Neural crest cell (in vitro differentiated cells): ENCODE results near the gene TGFBR3. TPM values are rescaled to one million over a fixed set of nuclear protein-coding genes. Genes with fewer than 3 reads are reported as not detected.

Experiments used
- DNase-seq: peaks from one replicate; pipeline ENCODE4 v3.0.0; 2021; ENCODE audit warnings: low read depth, mixed read lengths, low spot score
- H3K27ac Mint-ChIP-seq: one replicate; pipeline ENCODE4 v1.8.0; 2021; ENCODE audit warnings: mild to moderate bottlenecking, mixed read lengths; ENCODE audit not compliant: unreplicated experiment
- H3K27me3 Mint-ChIP-seq: 2 replicates; pipeline ENCODE4 v1.8.0; 2021; ENCODE audit warnings: low read depth, mild to moderate bottlenecking, mixed read lengths
- H3K36me3 Mint-ChIP-seq: 2 replicates; pipeline ENCODE4 v1.8.0; 2021; ENCODE audit warnings: low read depth, mild to moderate bottlenecking, mixed read lengths
- H3K4me1 Mint-ChIP-seq: 2 replicates; pipeline ENCODE4 v1.8.0; 2021; ENCODE audit warnings: mixed read lengths
- H3K4me3 Mint-ChIP-seq: one replicate; pipeline ENCODE4 v1.8.0; 2021; ENCODE audit warnings: mild to moderate bottlenecking, mixed read lengths
- H3K9me3 Mint-ChIP-seq: 2 replicates; pipeline ENCODE4 v1.8.0; 2021; ENCODE audit warnings: mixed read lengths
- total RNA-seq: library from RNA; stranded (reverse); gene quantifications from 2 replicates; pipeline ENCODE4 v1.2.1, GENCODE V29; 2021
- TF ChIP-seq, protein P1 (sequence below): fragments of 200-600 bp; sonication (generic); conservative IDR thresholded peaks from 2 replicates; pipeline ENCODE4 v1.5.0; 2021; ENCODE audit warnings: antibody characterized with exemption, mild to moderate bottlenecking

Gene TGFBR3
- total RNA-seq, 1 donor from 2014 or later: 15.1 TPM

DNA sequence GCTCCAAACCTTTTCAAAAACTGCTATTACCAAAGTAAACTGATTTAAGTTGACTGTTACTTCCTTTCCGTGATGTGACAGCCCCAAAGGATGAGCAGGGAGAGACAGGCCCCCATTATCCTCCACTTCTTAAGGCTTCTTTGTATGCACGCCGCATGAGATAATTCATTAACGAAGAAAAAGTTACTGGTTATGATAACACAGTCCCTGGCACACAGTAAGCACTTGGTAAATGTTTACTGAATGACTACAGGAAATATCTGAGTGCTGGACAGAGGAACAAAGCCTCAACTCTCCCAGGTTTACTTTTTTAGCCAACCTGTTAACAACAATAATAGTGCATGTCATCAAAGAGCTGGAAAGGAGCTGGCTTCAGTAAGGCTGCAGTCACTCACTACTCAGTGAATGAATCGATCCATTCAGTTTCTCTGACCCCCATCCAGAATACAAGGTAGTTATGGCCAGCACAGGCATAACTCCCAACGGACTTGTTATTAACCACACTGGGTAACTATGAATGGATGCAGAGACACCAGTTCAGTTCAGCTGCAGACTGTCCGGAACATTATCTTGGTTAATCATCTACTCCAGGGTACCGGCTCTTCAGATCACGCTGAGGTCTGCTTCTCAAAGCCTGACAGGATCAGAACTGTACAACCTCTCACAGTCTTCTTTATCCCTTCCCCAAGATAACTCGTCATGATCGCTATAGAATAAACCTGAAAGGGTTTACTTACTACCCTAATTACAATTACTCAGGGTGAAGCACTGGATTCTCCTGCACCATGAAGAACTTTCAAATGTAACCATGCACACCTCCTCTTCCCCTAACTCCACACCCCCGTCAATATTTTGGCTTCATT is 58.3 kb downstream of the TGFBR3 start:
- TF ChIP-seq, protein P1, sequence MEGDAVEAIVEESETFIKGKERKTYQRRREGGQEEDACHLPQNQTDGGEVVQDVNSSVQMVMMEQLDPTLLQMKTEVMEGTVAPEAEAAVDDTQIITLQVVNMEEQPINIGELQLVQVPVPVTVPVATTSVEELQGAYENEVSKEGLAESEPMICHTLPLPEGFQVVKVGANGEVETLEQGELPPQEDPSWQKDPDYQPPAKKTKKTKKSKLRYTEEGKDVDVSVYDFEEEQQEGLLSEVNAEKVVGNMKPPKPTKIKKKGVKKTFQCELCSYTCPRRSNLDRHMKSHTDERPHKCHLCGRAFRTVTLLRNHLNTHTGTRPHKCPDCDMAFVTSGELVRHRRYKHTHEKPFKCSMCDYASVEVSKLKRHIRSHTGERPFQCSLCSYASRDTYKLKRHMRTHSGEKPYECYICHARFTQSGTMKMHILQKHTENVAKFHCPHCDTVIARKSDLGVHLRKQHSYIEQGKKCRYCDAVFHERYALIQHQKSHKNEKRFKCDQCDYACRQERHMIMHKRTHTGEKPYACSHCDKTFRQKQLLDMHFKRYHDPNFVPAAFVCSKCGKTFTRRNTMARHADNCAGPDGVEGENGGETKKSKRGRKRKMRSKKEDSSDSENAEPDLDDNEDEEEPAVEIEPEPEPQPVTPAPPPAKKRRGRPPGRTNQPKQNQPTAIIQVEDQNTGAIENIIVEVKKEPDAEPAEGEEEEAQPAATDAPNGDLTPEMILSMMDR: no peak
- Mint-ChIP-seq H3K4me1 (peaks cover 44% of the 10 kb centered on the region), H3K4me3 (peak overlapping the region; percentile 8), H3K36me3 (no peaks in the 10 kb centered on the region), H3K9me3 (no peaks in the 10 kb centered on the region), H3K27me3 (no peaks in the 10 kb centered on the region), H3K27ac (peak overlapping the region; percentile 63)
- DNase-seq: no peak

DNA sequence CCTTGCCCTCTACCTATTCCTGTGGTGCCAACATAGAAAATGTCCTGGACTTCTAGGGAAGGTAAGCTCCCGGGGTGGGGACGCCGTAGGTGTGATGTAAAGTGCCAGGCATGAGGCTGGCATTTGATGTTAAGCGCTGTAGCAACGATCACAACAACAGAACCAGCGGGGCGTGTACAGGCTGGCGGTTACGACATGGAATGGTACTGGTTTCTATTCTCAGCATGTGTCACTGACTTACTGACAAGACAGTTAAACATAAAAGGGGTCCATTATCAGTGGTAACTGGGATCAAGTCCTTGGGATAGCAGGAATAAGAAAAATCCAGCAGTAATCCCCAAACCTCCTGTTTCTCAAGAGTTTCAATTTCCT is 58.9 kb downstream of the TGFBR3 start:
- Mint-ChIP-seq H3K4me3 (peak overlapping the region; percentile 8), H3K9me3 (no peaks in the 10 kb centered on the region), H3K27me3 (no peaks in the 10 kb centered on the region), H3K36me3 (no peaks in the 10 kb centered on the region), H3K4me1 (peaks cover 44% of the 10 kb centered on the region), H3K27ac (peak overlapping the region; percentile 63)
- no peak for DNase-seq
- TF ChIP-seq, protein P1: no peak

- peaks cover 48% of the 10 kb centered on the region for H3K4me1 Mint-ChIP-seq
- H3K27me3 Mint-ChIP-seq: no peaks in the 10 kb centered on the region
- no peaks in the 10 kb centered on the region for H3K36me3 Mint-ChIP-seq
- TF ChIP-seq, protein P1: no peak
- no peak for DNase-seq
- H3K9me3 Mint-ChIP-seq: no peaks in the 10 kb centered on the region
- no peak overlapping the region for H3K4me3 Mint-ChIP-seq
- no peak overlapping the region for H3K27ac Mint-ChIP-seq
These were observed 59.3 kb downstream of the TGFBR3 start for GRCh38 chr1:91826649-91827048.

GRCh38 chr1:91826248-91826647 is 59.7 kb downstream of the TGFBR3 start:
- H3K27ac Mint-ChIP-seq: peak overlapping the region; percentile 90
- H3K4me1 Mint-ChIP-seq: peaks cover 48% of the 10 kb centered on the region
- no peak for DNase-seq
- TF ChIP-seq, protein P1: no peak
- H3K9me3 Mint-ChIP-seq: no peaks in the 10 kb centered on the region
- H3K4me3 Mint-ChIP-seq: no peak overlapping the region
- H3K27me3 Mint-ChIP-seq: no peaks in the 10 kb centered on the region
- H3K36me3 Mint-ChIP-seq: no peaks in the 10 kb centered on the region

DNA sequence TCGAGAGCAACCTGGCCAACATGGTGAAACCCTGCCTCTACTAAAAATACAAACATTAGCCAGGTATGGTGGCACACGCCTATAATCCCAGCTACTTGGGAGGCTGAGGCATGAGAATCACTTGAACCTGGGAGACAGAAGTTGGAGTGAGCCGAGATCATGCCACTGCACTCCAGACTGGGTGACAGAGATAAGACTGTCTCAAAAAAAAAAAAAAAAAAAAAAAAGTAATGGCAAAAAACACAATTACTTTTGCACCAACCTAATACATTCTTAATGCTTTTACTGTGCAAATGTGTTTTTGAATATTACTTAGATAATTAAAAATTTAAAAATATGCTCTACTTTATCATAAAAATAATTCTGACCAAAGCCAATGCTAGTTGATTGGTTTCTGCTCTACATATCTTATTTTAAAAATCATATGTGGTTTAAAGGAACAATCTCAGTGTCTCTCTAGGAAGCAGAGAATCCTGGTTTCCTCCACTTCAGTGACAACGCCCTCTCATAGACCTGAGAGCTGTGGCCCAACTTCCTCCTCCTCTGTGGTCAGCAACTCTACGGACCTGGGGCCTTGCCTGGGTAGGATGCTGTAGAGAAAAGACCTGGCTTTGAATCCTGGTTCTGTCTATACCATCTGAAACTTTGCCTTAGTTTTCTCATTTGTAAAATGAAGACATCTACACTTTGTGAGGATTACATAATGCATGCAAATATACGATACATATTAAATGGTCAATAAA is 64.7 kb downstream of the TGFBR3 start:
- no peak overlapping the region for H3K4me3 Mint-ChIP-seq
- H3K27me3 Mint-ChIP-seq: no peaks in the 10 kb centered on the region
- TF ChIP-seq, protein P1: no peak
- H3K36me3 Mint-ChIP-seq: no peaks in the 10 kb centered on the region
- H3K9me3 Mint-ChIP-seq: no peaks in the 10 kb centered on the region
- peaks cover 41% of the 10 kb centered on the region for H3K4me1 Mint-ChIP-seq
- DNase-seq: no peak
- H3K27ac Mint-ChIP-seq: no peak overlapping the region
